ENCODE data around the gene EYS. TPM values are rescaled to one million over a fixed set of nuclear protein-coding genes. Genes with fewer than 3 reads are reported as not detected.

The EYS gene
- total and polyA plus RNA-seq, 2 of the 13 experiments (the other 11 are each of a cell fraction or from before 2014, with no cell fraction given): 0.04 to 0.07 TPM

DNA sequence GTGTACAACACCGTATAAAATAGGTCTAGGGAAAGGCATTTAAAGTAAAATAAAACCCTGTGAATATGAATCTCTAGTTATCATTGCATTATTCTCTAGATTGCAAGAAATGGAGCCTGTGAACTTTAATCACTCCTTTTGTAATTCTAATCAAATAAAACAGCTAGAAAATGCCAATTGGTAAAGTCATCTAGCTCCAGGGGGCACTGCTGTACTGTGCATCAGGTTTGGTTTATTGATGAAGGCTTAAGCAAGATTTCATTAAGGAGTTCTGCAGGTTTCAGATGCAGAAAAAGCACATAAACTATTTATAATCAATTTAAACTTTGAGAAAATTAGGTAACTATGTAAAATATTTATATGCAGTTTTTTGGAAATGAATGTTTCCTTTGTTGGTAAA is 1426.5 kb downstream of the EYS start (continued):
- TF ChIP-seq DNMT3B (CRISPR knock-in tag; conservative IDR thresholded peaks at IDR 0.05) (no peak), CBX5 (CRISPR knock-in tag; IDR thresholded peaks at IDR 0.05; ENCODE audit: borderline replicate concordance) (no peak), ZNF761 (CRISPR knock-in tag; conservative IDR thresholded peaks at IDR 0.05) (no peak), MIXL1 (CRISPR knock-in tag; IDR thresholded peaks at IDR 0.05) (peak; percentile 66; the same call in 1 of the 2 replicates), HNRNPUL1 (IDR thresholded peaks at IDR 0.05; ENCODE audit: low read depth, low read length) (no peak), SPEN (CRISPR knock-in tag; IDR thresholded peaks at IDR 0.05; ENCODE audit: low read depth) (no peak), ZNF570 (CRISPR knock-in tag; IDR thresholded peaks at IDR 0.05; ENCODE audit: borderline replicate concordance) (no peak), ZNF878 (CRISPR knock-in tag; IDR thresholded peaks at IDR 0.05) (no peak), SRSF4 (IDR thresholded peaks at IDR 0.05; ENCODE audit: low read depth, low read length, poor library complexity, severe bottlenecking) (no peak), SMC3 (IDR thresholded peaks at IDR 0.05; ENCODE audit: low read length) (peak; percentile 77), WIZ (CRISPR knock-in tag; IDR thresholded peaks at IDR 0.05) (no peak), GZF1 (CRISPR knock-in tag; IDR thresholded peaks at IDR 0.05) (no peak), ZNF34 (CRISPR knock-in tag; IDR thresholded peaks at IDR 0.05; ENCODE audit: borderline replicate concordance) (no peak)
- TF ChIP-seq, protein P1, sequence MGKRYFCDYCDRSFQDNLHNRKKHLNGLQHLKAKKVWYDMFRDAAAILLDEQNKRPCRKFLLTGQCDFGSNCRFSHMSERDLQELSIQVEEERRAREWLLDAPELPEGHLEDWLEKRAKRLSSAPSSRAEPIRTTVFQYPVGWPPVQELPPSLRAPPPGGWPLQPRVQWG (CRISPR knock-in tag; IDR thresholded peaks at IDR 0.05; ENCODE audit: borderline replicate concordance, low read depth): no peak
- TF ChIP-seq, protein P2, sequence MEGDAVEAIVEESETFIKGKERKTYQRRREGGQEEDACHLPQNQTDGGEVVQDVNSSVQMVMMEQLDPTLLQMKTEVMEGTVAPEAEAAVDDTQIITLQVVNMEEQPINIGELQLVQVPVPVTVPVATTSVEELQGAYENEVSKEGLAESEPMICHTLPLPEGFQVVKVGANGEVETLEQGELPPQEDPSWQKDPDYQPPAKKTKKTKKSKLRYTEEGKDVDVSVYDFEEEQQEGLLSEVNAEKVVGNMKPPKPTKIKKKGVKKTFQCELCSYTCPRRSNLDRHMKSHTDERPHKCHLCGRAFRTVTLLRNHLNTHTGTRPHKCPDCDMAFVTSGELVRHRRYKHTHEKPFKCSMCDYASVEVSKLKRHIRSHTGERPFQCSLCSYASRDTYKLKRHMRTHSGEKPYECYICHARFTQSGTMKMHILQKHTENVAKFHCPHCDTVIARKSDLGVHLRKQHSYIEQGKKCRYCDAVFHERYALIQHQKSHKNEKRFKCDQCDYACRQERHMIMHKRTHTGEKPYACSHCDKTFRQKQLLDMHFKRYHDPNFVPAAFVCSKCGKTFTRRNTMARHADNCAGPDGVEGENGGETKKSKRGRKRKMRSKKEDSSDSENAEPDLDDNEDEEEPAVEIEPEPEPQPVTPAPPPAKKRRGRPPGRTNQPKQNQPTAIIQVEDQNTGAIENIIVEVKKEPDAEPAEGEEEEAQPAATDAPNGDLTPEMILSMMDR (CRISPR knock-in tag; IDR thresholded peaks at IDR 0.05): peak; percentile 64
- TF ChIP-seq, protein P3, sequence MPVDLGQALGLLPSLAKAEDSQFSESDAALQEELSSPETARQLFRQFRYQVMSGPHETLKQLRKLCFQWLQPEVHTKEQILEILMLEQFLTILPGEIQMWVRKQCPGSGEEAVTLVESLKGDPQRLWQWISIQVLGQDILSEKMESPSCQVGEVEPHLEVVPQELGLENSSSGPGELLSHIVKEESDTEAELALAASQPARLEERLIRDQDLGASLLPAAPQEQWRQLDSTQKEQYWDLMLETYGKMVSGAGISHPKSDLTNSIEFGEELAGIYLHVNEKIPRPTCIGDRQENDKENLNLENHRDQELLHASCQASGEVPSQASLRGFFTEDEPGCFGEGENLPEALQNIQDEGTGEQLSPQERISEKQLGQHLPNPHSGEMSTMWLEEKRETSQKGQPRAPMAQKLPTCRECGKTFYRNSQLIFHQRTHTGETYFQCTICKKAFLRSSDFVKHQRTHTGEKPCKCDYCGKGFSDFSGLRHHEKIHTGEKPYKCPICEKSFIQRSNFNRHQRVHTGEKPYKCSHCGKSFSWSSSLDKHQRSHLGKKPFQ (CRISPR knock-in tag; IDR thresholded peaks at IDR 0.05; ENCODE audit: insufficient replicate concordance): no peak
- TF ChIP-seq, protein P4, sequence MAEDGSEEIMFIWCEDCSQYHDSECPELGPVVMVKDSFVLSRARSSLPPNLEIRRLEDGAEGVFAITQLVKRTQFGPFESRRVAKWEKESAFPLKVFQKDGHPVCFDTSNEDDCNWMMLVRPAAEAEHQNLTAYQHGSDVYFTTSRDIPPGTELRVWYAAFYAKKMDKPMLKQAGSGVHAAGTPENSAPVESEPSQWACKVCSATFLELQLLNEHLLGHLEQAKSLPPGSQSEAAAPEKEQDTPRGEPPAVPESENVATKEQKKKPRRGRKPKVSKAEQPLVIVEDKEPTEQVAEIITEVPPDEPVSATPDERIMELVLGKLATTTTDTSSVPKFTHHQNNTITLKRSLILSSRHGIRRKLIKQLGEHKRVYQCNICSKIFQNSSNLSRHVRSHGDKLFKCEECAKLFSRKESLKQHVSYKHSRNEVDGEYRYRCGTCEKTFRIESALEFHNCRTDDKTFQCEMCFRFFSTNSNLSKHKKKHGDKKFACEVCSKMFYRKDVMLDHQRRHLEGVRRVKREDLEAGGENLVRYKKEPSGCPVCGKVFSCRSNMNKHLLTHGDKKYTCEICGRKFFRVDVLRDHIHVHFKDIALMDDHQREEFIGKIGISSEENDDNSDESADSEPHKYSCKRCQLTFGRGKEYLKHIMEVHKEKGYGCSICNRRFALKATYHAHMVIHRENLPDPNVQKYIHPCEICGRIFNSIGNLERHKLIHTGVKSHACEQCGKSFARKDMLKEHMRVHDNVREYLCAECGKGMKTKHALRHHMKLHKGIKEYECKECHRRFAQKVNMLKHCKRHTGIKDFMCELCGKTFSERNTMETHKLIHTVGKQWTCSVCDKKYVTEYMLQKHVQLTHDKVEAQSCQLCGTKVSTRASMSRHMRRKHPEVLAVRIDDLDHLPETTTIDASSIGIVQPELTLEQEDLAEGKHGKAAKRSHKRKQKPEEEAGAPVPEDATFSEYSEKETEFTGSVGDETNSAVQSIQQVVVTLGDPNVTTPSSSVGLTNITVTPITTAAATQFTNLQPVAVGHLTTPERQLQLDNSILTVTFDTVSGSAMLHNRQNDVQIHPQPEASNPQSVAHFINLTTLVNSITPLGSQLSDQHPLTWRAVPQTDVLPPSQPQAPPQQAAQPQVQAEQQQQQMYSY (CRISPR knock-in tag; IDR thresholded peaks at IDR 0.05): no peak
- TF ChIP-seq, protein P5, sequence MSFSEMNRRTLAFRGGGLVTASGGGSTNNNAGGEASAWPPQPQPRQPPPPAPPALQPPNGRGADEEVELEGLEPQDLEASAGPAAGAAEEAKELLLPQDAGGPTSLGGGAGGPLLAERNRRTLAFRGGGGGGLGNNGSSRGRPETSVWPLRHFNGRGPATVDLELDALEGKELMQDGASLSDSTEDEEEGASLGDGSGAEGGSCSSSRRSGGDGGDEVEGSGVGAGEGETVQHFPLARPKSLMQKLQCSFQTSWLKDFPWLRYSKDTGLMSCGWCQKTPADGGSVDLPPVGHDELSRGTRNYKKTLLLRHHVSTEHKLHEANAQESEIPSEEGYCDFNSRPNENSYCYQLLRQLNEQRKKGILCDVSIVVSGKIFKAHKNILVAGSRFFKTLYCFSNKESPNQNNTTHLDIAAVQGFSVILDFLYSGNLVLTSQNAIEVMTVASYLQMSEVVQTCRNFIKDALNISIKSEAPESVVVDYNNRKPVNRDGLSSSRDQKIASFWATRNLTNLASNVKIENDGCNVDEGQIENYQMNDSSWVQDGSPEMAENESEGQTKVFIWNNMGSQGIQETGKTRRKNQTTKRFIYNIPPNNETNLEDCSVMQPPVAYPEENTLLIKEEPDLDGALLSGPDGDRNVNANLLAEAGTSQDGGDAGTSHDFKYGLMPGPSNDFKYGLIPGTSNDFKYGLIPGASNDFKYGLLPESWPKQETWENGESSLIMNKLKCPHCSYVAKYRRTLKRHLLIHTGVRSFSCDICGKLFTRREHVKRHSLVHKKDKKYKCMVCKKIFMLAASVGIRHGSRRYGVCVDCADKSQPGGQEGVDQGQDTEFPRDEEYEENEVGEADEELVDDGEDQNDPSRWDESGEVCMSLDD (CRISPR knock-in tag; IDR thresholded peaks at IDR 0.05; ENCODE audit: borderline replicate concordance): no peak

All from HepG2 (cell line).